ENCODE results near the gene USP40. TPM values are rescaled to one million over a fixed set of nuclear protein-coding genes. Genes with fewer than 3 reads are reported as not detected.

The USP40 gene
- total and polyA plus RNA-seq, 2 donors (not counting 1 experiment from before 2014, with no cell fraction given) = 19.8 to 37.0 TPM

- no peak overlapping the region for H3K9ac ChIP-seq (ENCODE audit: low read length)
- peaks cover 0 to 3% (median 1%) of the 10 kb centered on the region in 3 donors for H3K9me3 ChIP-seq (ENCODE audit: control extremely low read depth in 1 of 3, control insufficient read depth in 2 of 3, insufficient read depth in 1 of 3, low read length in 2 of 3)
- no peak overlapping the region for H3K4me3 ChIP-seq (ENCODE audit: control extremely low read depth in 1 of 5, extremely low read depth in 1 of 5, insufficient read depth in 1 of 5, low read depth in 2 of 5, low read length in 4 of 5)
- no peak overlapping the region for H3K27ac ChIP-seq (ENCODE audit: low read length in 2 of 2)
- ATAC-seq (ENCODE audit: low read depth) (no peak), DNase-seq (no peak)
- intact Hi-C loops (cut with micrococcal nuclease) = no loop called here
- H3K4me1 ChIP-seq (ENCODE audit: control insufficient read depth in 2 of 2, insufficient read depth in 2 of 2, low read length in 2 of 2) = no peaks in the 10 kb centered on the region
- TF ChIP-seq, protein P1, sequence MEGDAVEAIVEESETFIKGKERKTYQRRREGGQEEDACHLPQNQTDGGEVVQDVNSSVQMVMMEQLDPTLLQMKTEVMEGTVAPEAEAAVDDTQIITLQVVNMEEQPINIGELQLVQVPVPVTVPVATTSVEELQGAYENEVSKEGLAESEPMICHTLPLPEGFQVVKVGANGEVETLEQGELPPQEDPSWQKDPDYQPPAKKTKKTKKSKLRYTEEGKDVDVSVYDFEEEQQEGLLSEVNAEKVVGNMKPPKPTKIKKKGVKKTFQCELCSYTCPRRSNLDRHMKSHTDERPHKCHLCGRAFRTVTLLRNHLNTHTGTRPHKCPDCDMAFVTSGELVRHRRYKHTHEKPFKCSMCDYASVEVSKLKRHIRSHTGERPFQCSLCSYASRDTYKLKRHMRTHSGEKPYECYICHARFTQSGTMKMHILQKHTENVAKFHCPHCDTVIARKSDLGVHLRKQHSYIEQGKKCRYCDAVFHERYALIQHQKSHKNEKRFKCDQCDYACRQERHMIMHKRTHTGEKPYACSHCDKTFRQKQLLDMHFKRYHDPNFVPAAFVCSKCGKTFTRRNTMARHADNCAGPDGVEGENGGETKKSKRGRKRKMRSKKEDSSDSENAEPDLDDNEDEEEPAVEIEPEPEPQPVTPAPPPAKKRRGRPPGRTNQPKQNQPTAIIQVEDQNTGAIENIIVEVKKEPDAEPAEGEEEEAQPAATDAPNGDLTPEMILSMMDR (IDR thresholded peaks at IDR 0.05) = no peak
- no peak for TF ChIP-seq EZH2 (IDR thresholded peaks at IDR 0.05; ENCODE audit: borderline replicate concordance, insufficient read depth, low read depth, low read length, poor library complexity, severe bottlenecking)
- 92% methylated on average over 2 of the region's 3 CpGs for WGBS (ENCODE audit: insufficient coverage)
- H4K20me1 ChIP-seq (ENCODE audit: control insufficient read depth, insufficient read depth, low read length, poor library complexity, severe bottlenecking) = no peaks in the 10 kb centered on the region
- CTCF ChIA-PET = no interaction called here
- no peaks in the 10 kb centered on the region for H3K79me2 ChIP-seq (ENCODE audit: control insufficient read depth, insufficient read depth, low read length)
- H3K36me3 ChIP-seq (replicated peaks in 1 of 2; ENCODE audit: control extremely low read depth in 1 of 2, control insufficient read depth in 1 of 2, extremely low read depth in 1 of 2, insufficient read depth in 2 of 2, low read length in 1 of 2) = no peaks in the 10 kb centered on the region
- H3K4me3 Mint-ChIP-seq = no peak overlapping the region
- H3K27ac Mint-ChIP-seq = no peak overlapping the region
- H3K27me3 ChIP-seq (replicated peaks in 1 of 4; ENCODE audit: control extremely low read depth in 1 of 4, control insufficient read depth in 3 of 4, insufficient read depth in 4 of 4, low read length in 3 of 4) = peaks cover 0 to 6% (median 4%) of the 10 kb centered on the region in 4 experiments
- peaks cover 24% of the 10 kb centered on the region for H3K27me3 Mint-ChIP-seq
- H3K9me3 Mint-ChIP-seq (ENCODE audit: insufficient read depth) = peaks cover 10% of the 10 kb centered on the region
- H2AFZ ChIP-seq (ENCODE audit: insufficient read depth, low read depth, low read length, poor library complexity, severe bottlenecking) = no peak overlapping the region
- H3K4me1 Mint-ChIP-seq = no peaks in the 10 kb centered on the region
- POLR2A ChIA-PET = no interaction called here
- no peak overlapping the region for H3K4me2 ChIP-seq (replicated peaks; ENCODE audit: low read depth, low read length, poor library complexity, severe bottlenecking)
Observed at GRCh38 chr2:233604826-233605225, 38.2 kb upstream of the USP40 start.

DNA sequence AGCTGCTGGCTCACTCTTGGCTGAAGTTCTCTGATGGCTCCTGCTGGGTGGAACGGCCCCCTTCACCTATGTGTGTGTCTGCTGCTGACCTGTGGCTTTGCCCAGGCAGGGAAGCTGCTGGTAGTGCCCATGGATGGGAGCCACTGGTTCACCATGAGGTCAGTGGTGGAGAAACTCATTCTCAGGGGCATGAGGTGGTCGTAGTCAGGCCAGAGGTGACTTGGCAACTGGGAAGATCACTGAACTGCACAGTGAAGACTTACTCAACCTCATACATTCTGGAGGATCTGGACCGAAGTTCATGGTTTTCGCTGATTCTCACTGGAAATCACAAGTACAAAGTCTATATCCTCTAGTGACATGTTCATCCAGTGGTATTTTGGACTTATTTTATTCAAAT lies 36.9 kb upstream of the USP40 start:
- H3K4me3 ChIP-seq (ENCODE audit: control extremely low read depth in 1 of 5, extremely low read depth in 1 of 5, insufficient read depth in 1 of 5, low read depth in 2 of 5, low read length in 4 of 5) = no peak overlapping the region
- no peaks in the 10 kb centered on the region for H3K36me3 ChIP-seq (replicated peaks in 1 of 2; ENCODE audit: control extremely low read depth in 1 of 2, control insufficient read depth in 1 of 2, extremely low read depth in 1 of 2, insufficient read depth in 2 of 2, low read length in 1 of 2)
- H3K27me3 Mint-ChIP-seq = peaks cover 19% of the 10 kb centered on the region
- no peak overlapping the region for H3K4me3 Mint-ChIP-seq
- no peak overlapping the region for H3K9ac ChIP-seq (ENCODE audit: low read length)
- H3K27me3 ChIP-seq (replicated peaks in 1 of 4; ENCODE audit: control extremely low read depth in 1 of 4, control insufficient read depth in 3 of 4, insufficient read depth in 4 of 4, low read length in 3 of 4) = peaks cover 0 to 6% (median 4%) of the 10 kb centered on the region in 4 experiments
- H3K9me3 Mint-ChIP-seq (ENCODE audit: insufficient read depth) = peaks cover 10% of the 10 kb centered on the region
- no peak overlapping the region for H3K4me2 ChIP-seq (replicated peaks; ENCODE audit: low read depth, low read length, poor library complexity, severe bottlenecking)
- H3K79me2 ChIP-seq (ENCODE audit: control insufficient read depth, insufficient read depth, low read length) = no peaks in the 10 kb centered on the region
- DNase-seq = no peak
- no peaks in the 10 kb centered on the region for H4K20me1 ChIP-seq (ENCODE audit: control insufficient read depth, insufficient read depth, low read length, poor library complexity, severe bottlenecking)
- no peak overlapping the region for H3K27ac ChIP-seq (ENCODE audit: low read length in 2 of 2)
- ChIA-PET POLR2A (no interaction called here), CTCF (no interaction called here)
- intact Hi-C loops (cut with micrococcal nuclease) = no loop called here
- WGBS (ENCODE audit: insufficient coverage) = 72% methylated on average over 2 of the region's 4 CpGs
- H3K9me3 ChIP-seq (ENCODE audit: control extremely low read depth in 1 of 3, control insufficient read depth in 2 of 3, insufficient read depth in 1 of 3, low read length in 2 of 3) = peaks cover 0 to 3% (median 0%) of the 10 kb centered on the region in 3 donors
- no peak overlapping the region for H3K27ac Mint-ChIP-seq
- no peak for TF ChIP-seq EZH2 (IDR thresholded peaks at IDR 0.05; ENCODE audit: borderline replicate concordance, insufficient read depth, low read depth, low read length, poor library complexity, severe bottlenecking)
- TF ChIP-seq, protein P1 (IDR thresholded peaks at IDR 0.05) = no peak
- H3K4me1 ChIP-seq (ENCODE audit: control insufficient read depth in 2 of 2, insufficient read depth in 2 of 2, low read length in 2 of 2) = no peaks in the 10 kb centered on the region
- ATAC-seq (ENCODE audit: low read depth) = no peak
- H3K4me1 Mint-ChIP-seq = no peaks in the 10 kb centered on the region
- H2AFZ ChIP-seq (ENCODE audit: insufficient read depth, low read depth, low read length, poor library complexity, severe bottlenecking) = no peak overlapping the region

All from B cell (primary cell).